ENCODE data around the gene RHBDD2.
"Not testable (repeated sequence)": the region's sequence is repeated elsewhere in the genome, so short reads cannot be mapped to it uniquely, and the experiment has no call there.

The RHBDD2 gene

GRCh38 chr7:75866489-75867389 lies 12.1 kb upstream of the RHBDD2 start:
- no peak for DNase-seq (ENCODE audit: low read depth)

GRCh38 chr7:75867390-75867717 lies 11.5 kb upstream of the RHBDD2 start:
- no peak for DNase-seq (ENCODE audit: low read depth)

- DNase-seq (ENCODE audit: low read depth) = no peak
Observed at GRCh38 chr7:75868153-75868552, 10.7 kb upstream of the RHBDD2 start.

GRCh38 chr7:75869776-75870379 lies 9.0 kb upstream of the RHBDD2 start:
- no peak for DNase-seq (ENCODE audit: low read depth)

- no peak for DNase-seq (ENCODE audit: low read depth)
Observed at GRCh38 chr7:75870557-75871161, 8.2 kb upstream of the RHBDD2 start.

- DNase-seq (ENCODE audit: low read depth) = no peak
Observed at GRCh38 chr7:75872073-75872782, 6.6 kb upstream of the RHBDD2 start.

GRCh38 chr7:75874180-75874579 lies 4.7 kb upstream of the RHBDD2 start:
- DNase-seq (ENCODE audit: low read depth) = not testable (repeated sequence)

- no peak for DNase-seq (ENCODE audit: low read depth)
Observed at GRCh38 chr7:75875113-75876080, 3.4 kb upstream of the RHBDD2 start.

- no peak for DNase-seq (ENCODE audit: low read depth)
Observed at GRCh38 chr7:75876126-75876881, 2.5 kb upstream of the RHBDD2 start.

GRCh38 chr7:75878312-75878768 lies 494 bp upstream of the RHBDD2 start:
- no peak for DNase-seq (ENCODE audit: low read depth)

- DNase-seq (ENCODE audit: low read depth) = no peak
Observed at GRCh38 chr7:75879771-75880184, 944 bp downstream of the RHBDD2 start.

- DNase-seq (ENCODE audit: low read depth) = no peak
Observed at GRCh38 chr7:75880242-75880641, 1.4 kb downstream of the RHBDD2 start.

- DNase-seq (ENCODE audit: low read depth) = no peak
Observed at GRCh38 chr7:75881436-75882095, 2.7 kb downstream of the RHBDD2 start.

- not testable (repeated sequence) for DNase-seq (ENCODE audit: low read depth)
Observed at GRCh38 chr7:75883265-75883824, 4.5 kb downstream of the RHBDD2 start.

- DNase-seq (ENCODE audit: low read depth) = no peak
Observed at GRCh38 chr7:75884476-75884875, 5.6 kb downstream of the RHBDD2 start.

GRCh38 chr7:75885036-75885435 lies 6.2 kb downstream of the RHBDD2 start:
- no peak for DNase-seq (ENCODE audit: low read depth)

- no peak for DNase-seq (ENCODE audit: low read depth)
Observed at GRCh38 chr7:75887669-75888369, 9.0 kb downstream of the RHBDD2 start.

- DNase-seq (ENCODE audit: low read depth) = no peak
Observed at GRCh38 chr7:75888464-75889222, 9.8 kb downstream of the RHBDD2 start.
